ENCODE results near the gene TDRD3.
"Not testable (repeated sequence)": the region's sequence is repeated elsewhere in the genome, so short reads cannot be mapped to it uniquely, and the experiment has no call there.

The TDRD3 gene

GRCh38 chr13:60396783-60397703 lies at the start of gene TDRD3:
TSS of gene TDRD3 (plus strand) at chr13:60397220. CDS start at chr13:60397365, 145 bp downstream.
- DNase-seq (ENCODE audit: low read depth in 2 of 3, low spot score in 1 of 3): peak; percentile 66 to 76 (median 71)

GRCh38 chr13:60347690-60348089 lies 49.3 kb upstream of the TDRD3 start:
- no peak for DNase-seq (ENCODE audit: low read depth in 2 of 3, low spot score in 1 of 3)

- no peak for DNase-seq (ENCODE audit: low read depth in 2 of 3, low spot score in 1 of 3)
Measured at GRCh38 chr13:60348097-60348496, 48.9 kb upstream of the TDRD3 start.

- DNase-seq (ENCODE audit: low read depth in 2 of 3, low spot score in 1 of 3): no peak
Measured at GRCh38 chr13:60351326-60351725, 45.7 kb upstream of the TDRD3 start.

GRCh38 chr13:60351855-60352615 lies 45.0 kb upstream of the TDRD3 start:
- no peak for DNase-seq (ENCODE audit: low read depth in 2 of 3, low spot score in 1 of 3)

GRCh38 chr13:60352644-60353043 lies 44.4 kb upstream of the TDRD3 start:
- DNase-seq (ENCODE audit: low read depth in 2 of 3, low spot score in 1 of 3): no peak

GRCh38 chr13:60355056-60355455 lies 42.0 kb upstream of the TDRD3 start:
- DNase-seq (ENCODE audit: low read depth in 2 of 3, low spot score in 1 of 3): no peak

- no peak for DNase-seq (ENCODE audit: low read depth in 2 of 3, low spot score in 1 of 3)
Measured at GRCh38 chr13:60356970-60357369, 40.0 kb upstream of the TDRD3 start.

DNA sequence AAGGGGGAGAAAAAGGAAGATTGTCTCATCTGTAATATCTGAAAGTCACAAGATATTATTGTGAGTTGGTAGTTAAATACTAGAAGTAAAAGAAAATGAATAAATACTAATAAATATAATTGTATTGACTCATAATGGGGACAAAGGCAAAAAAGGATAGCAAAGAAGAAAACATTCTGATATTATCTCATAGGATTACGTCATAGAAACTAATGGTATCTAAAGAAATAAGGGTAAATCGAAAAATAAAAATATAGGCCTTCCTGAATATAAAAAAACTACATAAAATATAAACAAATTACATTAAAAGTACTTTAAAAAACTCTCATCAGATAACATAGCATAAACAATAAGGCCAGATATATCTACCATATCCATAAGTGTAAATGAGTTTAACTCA lies 38.6 kb upstream of the TDRD3 start:
- no peak for DNase-seq (ENCODE audit: low read depth in 2 of 3, low spot score in 1 of 3)

GRCh38 chr13:60363288-60363687 lies 33.7 kb upstream of the TDRD3 start:
- DNase-seq (ENCODE audit: low read depth in 2 of 3, low spot score in 1 of 3): no peak

DNA sequence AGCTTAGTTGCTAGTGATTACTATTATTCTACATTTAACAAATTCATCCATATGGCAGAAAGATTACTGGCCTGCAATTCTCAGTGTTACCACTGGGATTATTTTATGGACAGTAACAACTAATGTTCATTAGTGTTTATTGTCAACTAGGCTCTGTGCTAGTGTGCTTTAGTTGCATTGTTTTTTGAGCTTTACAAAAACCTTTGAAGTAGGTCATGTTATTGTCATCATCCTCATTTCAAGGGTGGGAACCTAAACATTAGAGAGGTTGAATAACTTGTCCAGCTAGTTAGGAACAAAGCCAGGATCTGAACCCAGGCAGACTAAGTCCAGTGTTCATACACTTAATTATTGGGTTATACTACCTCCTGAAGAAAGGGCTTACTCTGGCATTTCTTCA lies 27.8 kb upstream of the TDRD3 start:
- DNase-seq (ENCODE audit: low read depth in 2 of 3, low spot score in 1 of 3): no peak

GRCh38 chr13:60370343-60370742 lies 26.7 kb upstream of the TDRD3 start:
- peak in 1 of 3 donors; percentile 1 for DNase-seq (ENCODE audit: low read depth in 2 of 3, low spot score in 1 of 3)

DNA sequence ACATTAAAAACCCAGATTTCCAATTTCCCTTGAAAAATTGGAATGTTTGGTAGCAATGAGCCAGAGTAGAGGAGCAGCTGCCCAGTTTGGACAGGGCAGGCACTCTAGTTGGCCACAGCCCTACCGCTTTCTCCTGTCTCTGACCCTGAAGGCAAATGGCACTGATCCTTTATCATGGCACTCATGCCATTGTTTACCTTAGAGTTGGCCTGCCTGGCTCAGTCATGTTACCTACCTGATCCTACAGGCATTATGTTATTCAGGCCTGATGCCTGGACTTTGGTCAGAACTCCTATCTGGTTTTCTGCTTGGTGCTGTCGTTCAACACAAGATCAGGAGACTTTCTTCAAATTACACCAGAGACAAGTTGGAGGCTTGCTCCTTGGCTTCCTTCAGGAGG lies 24.9 kb upstream of the TDRD3 start:
- no peak for DNase-seq (ENCODE audit: low read depth in 2 of 3, low spot score in 1 of 3)

DNA sequence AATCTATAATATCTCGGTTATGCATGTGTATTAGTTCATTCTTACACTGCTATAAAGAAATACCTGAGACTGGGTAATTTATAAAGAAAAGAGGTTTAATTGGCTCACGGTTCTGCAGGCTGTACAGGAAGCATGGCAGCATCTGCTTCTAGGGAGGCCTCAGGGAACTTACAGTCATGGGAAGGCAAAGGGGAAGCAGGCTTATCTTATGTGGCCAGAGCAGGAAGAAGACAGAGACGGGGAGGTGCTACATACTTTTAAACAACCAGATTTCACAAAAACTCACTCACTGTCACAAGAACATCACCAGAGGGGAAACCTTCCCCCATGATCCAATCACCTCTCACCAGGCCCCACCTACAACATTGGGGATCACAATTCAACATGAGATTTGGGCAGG lies 17.7 kb upstream of the TDRD3 start:
- not testable (repeated sequence) for DNase-seq (ENCODE audit: low read depth in 2 of 3, low spot score in 1 of 3)

DNA sequence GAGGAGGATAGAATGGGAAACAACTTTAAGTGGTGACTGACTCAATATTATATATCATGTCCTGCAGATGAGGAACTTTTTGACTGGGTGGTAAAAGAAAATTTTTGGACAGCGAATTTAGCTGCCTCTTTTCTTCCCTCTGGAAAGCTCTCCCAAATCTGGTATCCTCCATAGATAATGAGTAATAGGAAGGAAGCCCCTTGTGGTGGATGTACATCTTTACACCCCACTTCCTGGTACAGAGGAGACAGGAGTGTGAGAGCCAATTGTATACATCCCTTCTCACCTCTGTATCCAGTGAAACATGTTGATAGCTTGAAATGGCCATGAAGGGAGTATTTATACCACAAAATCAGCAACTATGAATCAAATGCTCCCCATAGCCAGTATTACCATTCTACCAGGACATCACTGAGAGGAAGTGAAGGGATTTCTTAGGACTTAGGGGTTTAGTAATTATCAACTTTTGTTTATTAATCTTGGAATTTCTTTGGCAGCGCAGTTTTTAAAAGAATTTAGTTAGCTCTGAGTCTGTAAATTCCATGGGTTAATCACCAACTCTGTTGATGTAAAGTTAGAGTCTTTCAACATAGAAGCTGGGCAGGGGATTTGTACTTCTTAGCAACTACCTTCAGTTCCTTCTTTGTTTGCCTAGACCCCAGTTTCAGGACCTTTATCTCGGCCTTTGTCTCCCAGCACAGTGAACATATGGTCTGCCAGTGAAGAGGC lies 17.0 kb upstream of the TDRD3 start:
- DNase-seq (ENCODE audit: low read depth in 2 of 3, low spot score in 1 of 3): no peak

- DNase-seq (ENCODE audit: low read depth in 2 of 3, low spot score in 1 of 3): no peak
Measured at GRCh38 chr13:60384911-60385310, 12.1 kb upstream of the TDRD3 start.

DNA sequence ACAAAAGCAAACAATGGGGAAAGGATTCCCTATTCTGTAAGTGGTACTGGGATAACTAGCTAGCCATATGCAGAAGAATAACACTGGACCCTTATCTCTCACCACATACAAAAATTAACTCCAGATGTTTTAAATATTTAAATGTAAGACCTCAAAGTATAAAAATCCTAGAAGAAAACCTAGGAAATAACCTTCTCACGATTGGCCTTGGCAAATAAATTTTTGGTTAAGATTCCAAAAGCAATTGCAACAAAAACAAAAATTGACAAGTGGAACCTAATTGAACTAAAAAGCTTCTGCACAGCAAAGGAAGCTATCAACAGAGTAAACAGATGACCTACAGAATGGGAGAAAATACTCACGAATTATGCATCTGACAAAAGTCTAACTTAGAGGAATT lies 10.8 kb upstream of the TDRD3 start:
- no peak for DNase-seq (ENCODE audit: low read depth in 2 of 3, low spot score in 1 of 3)

DNA sequence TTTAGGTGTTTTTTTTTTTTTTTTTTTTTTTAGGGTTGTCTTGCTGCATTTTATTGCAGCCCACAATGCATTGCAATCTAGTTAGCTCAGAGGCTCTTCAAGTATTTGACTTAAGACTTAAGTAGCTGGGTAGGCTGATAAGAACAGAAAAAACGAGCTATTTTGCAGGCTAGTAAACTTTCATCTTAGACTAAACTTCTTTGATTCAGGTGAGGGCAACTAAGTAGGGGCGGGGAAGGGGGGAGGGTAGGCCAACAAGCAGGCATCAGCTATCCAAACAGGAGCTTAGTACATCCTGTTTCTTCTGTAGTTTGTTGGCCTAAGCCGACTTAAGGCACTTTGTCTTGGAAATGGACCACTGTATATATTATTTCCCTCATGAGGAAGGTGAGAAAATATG lies 4.9 kb upstream of the TDRD3 start:
- no peak for DNase-seq (ENCODE audit: low read depth in 2 of 3, low spot score in 1 of 3)

- DNase-seq (ENCODE audit: low read depth in 2 of 3, low spot score in 1 of 3): peak; percentile 75 to 85 (median 81)
Measured at GRCh38 chr13:60395971-60396782, 843 bp upstream of the TDRD3 start.

DNA sequence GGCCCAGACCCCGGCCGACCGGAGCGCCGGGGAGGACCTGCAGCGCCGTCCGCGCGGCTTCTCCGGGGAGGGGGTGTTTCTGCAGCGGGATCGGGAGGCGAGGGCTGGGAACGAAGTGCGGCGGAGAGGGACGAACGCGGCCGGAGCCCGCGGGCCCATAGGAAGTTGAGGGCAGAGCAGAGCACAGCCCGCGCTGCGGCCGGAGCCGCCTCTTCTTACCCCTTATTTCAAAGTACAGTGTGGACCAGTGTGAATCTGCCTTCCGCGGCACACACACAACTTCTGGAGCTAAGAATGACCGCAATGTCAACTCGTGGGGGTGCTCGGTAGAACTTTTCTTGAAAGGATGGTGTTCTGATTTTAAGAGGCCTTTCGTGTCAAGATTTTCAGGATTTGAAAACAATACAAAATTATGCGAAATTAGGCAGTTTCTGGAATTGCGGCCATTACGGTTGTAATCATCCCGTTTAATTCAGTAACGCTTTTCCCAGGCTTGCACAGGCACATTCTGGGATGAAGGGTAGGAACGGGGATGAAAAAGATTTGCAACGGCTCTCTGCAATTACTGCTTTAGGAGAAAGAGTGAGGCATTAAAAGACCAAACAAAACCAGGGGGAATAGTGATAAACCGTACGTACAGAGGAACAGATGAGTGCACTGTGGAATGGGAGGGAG lies 821 bp downstream of the TDRD3 start:
- DNase-seq (ENCODE audit: low read depth in 2 of 3, low spot score in 1 of 3): peak; percentile 22 to 27 (median 23)
